Heart left ventricle (tissue), 16 donors: ENCODE measurements around the gene PRRG1. TPM values are rescaled to one million over a fixed set of nuclear protein-coding genes. Genes with fewer than 3 reads are reported as not detected.
"Not testable (repeated sequence)": the region's sequence is repeated elsewhere in the genome, so short reads cannot be mapped to it uniquely, and the experiment has no call there.

Experiments used
- ATAC-seq, 4 donors: fragments of 200-7000 bp; cut with Tn5 transposase; one replicate each; pipeline ENCODE4 v1.9.1; 2020 to 2022; ENCODE audit warnings: moderate library complexity in 4 of 4, mild to moderate bottlenecking in 3 of 4, moderate number of reproducible peaks in 1 of 4
- DNase-seq, 5 donors: peaks; one replicate each; pipeline ENCODE4 v3.0.0-alpha.2; 2020
- H3K27ac ChIP-seq, 12 donors: fragments of 200-600 bp; sonication (generic) in 4 of 12; one replicate each; pipeline versions ENCODE4 v1.5.0 to v1.8.0; 2016 to 2022; ENCODE audit warnings: mild to moderate bottlenecking in 2 of 12
- H3K27me3 ChIP-seq, 9 donors: fragments of 200-600 bp; sonication (generic) in 2 of 9; one replicate each; pipeline versions ENCODE4 v1.5.1 to v1.8.0; 2016 to 2022; ENCODE audit warnings: mild to moderate bottlenecking in 3 of 9
- H3K36me3 ChIP-seq, 9 donors: fragments of 200-600 bp; sonication (generic) in 2 of 9; one replicate each; pipeline versions ENCODE4 v1.5.0 to v1.8.0; 2018 to 2022; ENCODE audit warnings: mild to moderate bottlenecking in 2 of 9
- H3K4me1 ChIP-seq, 12 donors: fragments of 200-600 bp; sonication (generic) in 4 of 12; one replicate each; pipeline versions ENCODE4 v1.5.0 to v1.8.0; 2016 to 2022; ENCODE audit warnings: mild to moderate bottlenecking in 3 of 12
- H3K4me3 ChIP-seq, 12 donors: fragments of 200-600 bp; sonication (generic) in 4 of 12; one replicate each; pipeline versions ENCODE4 v1.5.0 to v1.8.0; 2017 to 2022; ENCODE audit warnings: mild to moderate bottlenecking in 9 of 12, moderate library complexity in 4 of 12
- H3K9me3 ChIP-seq, 12 donors: fragments of 200-600 bp; sonication (generic) in 4 of 12; one replicate each; pipeline versions ENCODE4 v1.5.0 to v1.8.0; 2016 to 2022; ENCODE audit warnings: mild to moderate bottlenecking in 1 of 12
- POLR2A ChIP-seq, 2 donors: fragments of 450-650 bp; IDR thresholded peaks; one replicate each; pipeline ENCODE4 v1.6.1; 2017; ENCODE audit warnings: antibody characterized with exemption in 2 of 2, mild to moderate bottlenecking in 2 of 2, moderate library complexity in 2 of 2
- WGBS, 4 donors: extraction: QIAGEN DNeasy Blood & Tissue Kit in 2 of 4; methylation state at CpG; one replicate each; pipeline versions ENCODE4 v1.1.5 to v1.1.7; 2013 to 2018; 5-methylcytosine and 5-hydroxymethylcytosine counted together
- intact Hi-C, 10 donors: fragments of 100-400 bp; cut with DNase I; formaldehyde crosslinking; loops; one replicate each; pipeline versions ENCODE4 v1.11.1 to v1.14.2; 2022
- polyA plus RNA-seq, 2 donors: library from polyadenylated mRNA; stranded (reverse); fragments of 200-250 nt; gene quantifications; one replicate each; pipeline ENCODE4 v1.2.3, GENCODE V29; 2013
- total RNA-seq, 9 donors: library from RNA; depleted of rRNA in 2 of 9; stranded (reverse); fragments of >200 nt in 2 of 9; fragmentation: NEBNext Ultra II Directional in 3 of 9; extraction: Animal tissue kit (Norgen Biotek cat#: 25700) in 3 of 9; gene quantifications; one replicate each; pipeline versions ENCODE4 v1.1.0 to v1.2.4, GENCODE V29; 2016 to 2023
- TF ChIP-seq, protein P1 (sequence below), 12 donors: fragments of 200-600 bp; sonication (generic) in 4 of 12; IDR thresholded peaks; one replicate each; pipeline versions ENCODE4 v1.5.0 to v1.8.0; 2018 to 2022; ENCODE audit warnings: antibody characterized with exemption in 12 of 12, mild to moderate bottlenecking in 5 of 12
- donor health status: ischemic (EF 13 %, LVEDD 7.1; RV severe dilation, severe dysfunction).
- donor health status: healthy with polysubstance abuse.
- donor health status: DM: no; HTN: yes; CAD: no.
- donor health status: DM: no; HTN: no; CAD: no.
- donor health status: ischemic (EF 25% LVEDD 6.9; RV normal size, moderate dysfunction).
- donor health status: ischemic (EF 25% LVEDD 5.7; RV mildly dilated, moderate dysfunction).
- donor health status: healthy.
- donor health status: DM: yes; HTN: yes; CAD: no.
- donor health status: ischemic (EF 35%, LVEDD 5.7; RV mildly dilated, moderate dysfunction).
- donor health status: nonischemic (EF 11% LVEDD 7.7; RV severe dilation, severe dysfunction).
- donor health status: DM: yes; HTN: yes; CAD: no.
- donor health status: PGD.
- donor health status: ischemic (EF 29% LVEDD 5.4; RV normal size, mild dysfunction).
- donor health status: nonischemic (EF 23%, LVEDD 6.1; RV moderate dilation, normal function).

The PRRG1 gene
- total and polyA plus RNA-seq, 11 donors = 3.0 to 17.3 (median 10.1) TPM

DNA sequence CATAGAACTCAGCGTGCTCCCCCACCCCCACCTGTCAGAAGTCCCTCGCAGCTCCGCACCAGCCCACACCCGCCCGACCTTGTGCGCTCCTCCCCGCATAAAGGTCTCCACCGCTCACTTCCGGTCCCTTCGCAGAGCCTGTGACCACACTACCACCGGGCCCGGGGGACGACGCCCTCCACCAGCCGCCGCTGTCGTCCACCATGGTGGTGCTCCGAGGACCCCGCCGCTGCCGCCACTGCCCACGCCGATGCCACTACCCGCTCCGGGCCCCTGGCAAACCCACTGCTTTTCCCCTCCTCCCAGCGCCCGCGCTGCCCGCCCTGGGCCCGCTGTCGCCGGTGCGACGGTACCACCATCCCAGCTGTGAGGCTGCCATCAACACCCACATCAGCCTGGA, 142.5 kb downstream of the PRRG1 start:
- no peaks in the 10 kb centered on the region for H3K36me3 ChIP-seq
- H3K27me3 ChIP-seq = no peaks in the 10 kb centered on the region
- DNase-seq = no peak
- no peak overlapping the region for H3K27ac ChIP-seq
- WGBS, 4 donors = 92 to 98% (median 96%) methylated on average over 29 to 34 of the region's 34 CpGs
- TF ChIP-seq, protein P1, sequence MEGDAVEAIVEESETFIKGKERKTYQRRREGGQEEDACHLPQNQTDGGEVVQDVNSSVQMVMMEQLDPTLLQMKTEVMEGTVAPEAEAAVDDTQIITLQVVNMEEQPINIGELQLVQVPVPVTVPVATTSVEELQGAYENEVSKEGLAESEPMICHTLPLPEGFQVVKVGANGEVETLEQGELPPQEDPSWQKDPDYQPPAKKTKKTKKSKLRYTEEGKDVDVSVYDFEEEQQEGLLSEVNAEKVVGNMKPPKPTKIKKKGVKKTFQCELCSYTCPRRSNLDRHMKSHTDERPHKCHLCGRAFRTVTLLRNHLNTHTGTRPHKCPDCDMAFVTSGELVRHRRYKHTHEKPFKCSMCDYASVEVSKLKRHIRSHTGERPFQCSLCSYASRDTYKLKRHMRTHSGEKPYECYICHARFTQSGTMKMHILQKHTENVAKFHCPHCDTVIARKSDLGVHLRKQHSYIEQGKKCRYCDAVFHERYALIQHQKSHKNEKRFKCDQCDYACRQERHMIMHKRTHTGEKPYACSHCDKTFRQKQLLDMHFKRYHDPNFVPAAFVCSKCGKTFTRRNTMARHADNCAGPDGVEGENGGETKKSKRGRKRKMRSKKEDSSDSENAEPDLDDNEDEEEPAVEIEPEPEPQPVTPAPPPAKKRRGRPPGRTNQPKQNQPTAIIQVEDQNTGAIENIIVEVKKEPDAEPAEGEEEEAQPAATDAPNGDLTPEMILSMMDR (IDR thresholded peaks at IDR 0.05) = no peak
- no peak for TF ChIP-seq POLR2A (IDR thresholded peaks at IDR 0.05)
- ATAC-seq = no peak
- no peaks in the 10 kb centered on the region for H3K9me3 ChIP-seq
- intact Hi-C loops = no loop called here
- H3K4me3 ChIP-seq = no peak overlapping the region
- no peaks in the 10 kb centered on the region for H3K4me1 ChIP-seq

DNA sequence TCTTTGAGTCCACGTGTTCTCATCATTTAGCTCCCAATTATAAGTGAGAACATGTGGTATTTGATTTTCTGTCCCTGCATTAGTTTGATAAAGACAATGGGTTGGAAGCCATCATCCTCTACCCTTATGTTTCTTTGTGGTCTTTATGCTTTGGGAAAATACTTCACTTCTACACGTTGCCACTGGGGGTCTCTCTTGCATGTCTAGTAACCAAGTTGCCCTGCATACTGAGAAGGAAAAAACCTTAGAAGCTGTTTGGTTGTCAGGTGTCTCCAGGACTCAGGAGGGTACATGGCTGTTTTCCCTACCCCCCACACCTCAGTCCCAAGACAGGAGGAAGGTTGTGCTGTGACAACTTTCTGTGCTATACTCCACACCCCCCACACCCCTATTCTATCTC, 146.6 kb downstream of the PRRG1 start:
- H3K27ac ChIP-seq, DNase-seq, H3K36me3 ChIP-seq, H3K4me1 ChIP-seq, H3K27me3 ChIP-seq, H3K4me3 ChIP-seq, H3K9me3 ChIP-seq, intact Hi-C loops: not testable (repeated sequence)
- 13 to 28% (median 22%) methylated on average over 2 of the region's 2 CpGs for WGBS, 4 donors
- TF ChIP-seq, protein P1 (IDR thresholded peaks at IDR 0.05) = peak in 3 of 12 donors; percentile 11 to 28 (median 18)
- ATAC-seq = peak in 1 of 4 donors; percentile 15

DNA sequence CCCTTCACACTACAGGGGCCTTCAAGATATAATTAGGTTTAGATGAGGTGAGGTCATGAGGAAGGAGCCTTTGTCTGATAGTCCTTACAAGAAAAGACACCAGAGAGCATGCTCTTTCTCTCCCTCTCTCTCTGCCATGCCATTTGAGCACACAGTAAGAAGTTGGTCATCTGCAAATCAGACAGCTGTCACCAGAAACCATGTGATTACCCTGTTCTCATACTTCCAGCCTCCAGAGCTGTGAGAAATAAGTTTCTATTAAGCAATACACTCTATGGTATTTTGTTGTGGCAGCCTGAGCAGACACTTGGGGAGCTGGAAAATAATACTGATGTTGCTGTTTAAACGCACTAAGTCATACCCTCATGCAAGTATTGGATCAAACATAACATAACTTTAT, 148.0 kb downstream of the PRRG1 start:
- intact Hi-C loops, H3K36me3 ChIP-seq, H3K27ac ChIP-seq, DNase-seq, ATAC-seq, H3K4me1 ChIP-seq, H3K9me3 ChIP-seq, H3K4me3 ChIP-seq, H3K27me3 ChIP-seq: not testable (repeated sequence)
- WGBS, 4 donors = 65 to 100% (median 93%) methylated on average over 1 of the region's 1 CpG

DNA sequence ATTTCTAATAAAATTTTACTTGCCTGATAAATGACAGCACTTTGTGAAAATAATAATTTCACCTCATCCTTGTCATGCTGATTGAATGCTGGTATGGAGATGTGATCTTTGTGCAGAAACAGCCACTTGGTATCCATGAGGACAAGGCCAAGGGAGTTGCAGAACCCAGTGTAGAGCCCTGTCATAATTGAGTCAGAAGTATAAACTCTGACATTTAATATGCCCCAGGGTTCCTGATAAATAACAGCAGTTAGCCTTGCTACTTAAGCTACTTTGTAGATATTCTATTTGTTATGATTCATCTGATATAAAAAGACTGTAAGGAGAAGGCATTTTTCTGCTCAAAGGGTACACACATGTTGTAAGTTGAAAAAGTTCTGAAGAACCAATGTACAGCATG, 149.2 kb downstream of the PRRG1 start:
- intact Hi-C loops, H3K4me1 ChIP-seq, H3K27ac ChIP-seq, H3K27me3 ChIP-seq, H3K9me3 ChIP-seq, H3K36me3 ChIP-seq, H3K4me3 ChIP-seq, DNase-seq, ATAC-seq: not testable (repeated sequence)

DNA sequence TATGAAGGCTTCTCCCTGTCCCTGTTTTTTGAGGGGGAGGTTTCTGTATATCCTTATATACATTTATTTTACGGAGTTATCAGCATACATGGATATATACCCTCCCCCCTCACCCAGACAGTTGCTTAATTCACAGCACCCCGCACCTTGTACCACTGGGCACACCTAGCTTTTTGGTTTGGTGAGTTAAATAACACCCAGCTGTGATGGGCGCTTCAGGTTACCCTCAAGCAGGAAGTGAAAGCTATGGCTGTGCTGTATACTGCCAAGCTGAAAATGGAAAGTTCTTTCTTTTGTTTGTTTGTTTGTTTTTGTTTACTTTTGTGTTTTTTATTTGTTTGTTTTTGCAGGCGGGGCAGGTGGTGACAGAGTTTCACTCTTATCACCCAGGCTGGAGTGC, 150.5 kb downstream of the PRRG1 start:
- not testable (repeated sequence) for H3K27ac ChIP-seq, H3K36me3 ChIP-seq, ATAC-seq, H3K9me3 ChIP-seq, H3K4me1 ChIP-seq, H3K27me3 ChIP-seq, H3K4me3 ChIP-seq, DNase-seq
- intact Hi-C loops = loop anchor here in 3 of 10 donors (10.0 kb wide), 1 partner anchor 325 kb away; no protein-coding TSS in a partner anchor
- 77 to 98% (median 90%) methylated on average over 3 to 4 of the region's 4 CpGs for WGBS, 4 donors

DNA sequence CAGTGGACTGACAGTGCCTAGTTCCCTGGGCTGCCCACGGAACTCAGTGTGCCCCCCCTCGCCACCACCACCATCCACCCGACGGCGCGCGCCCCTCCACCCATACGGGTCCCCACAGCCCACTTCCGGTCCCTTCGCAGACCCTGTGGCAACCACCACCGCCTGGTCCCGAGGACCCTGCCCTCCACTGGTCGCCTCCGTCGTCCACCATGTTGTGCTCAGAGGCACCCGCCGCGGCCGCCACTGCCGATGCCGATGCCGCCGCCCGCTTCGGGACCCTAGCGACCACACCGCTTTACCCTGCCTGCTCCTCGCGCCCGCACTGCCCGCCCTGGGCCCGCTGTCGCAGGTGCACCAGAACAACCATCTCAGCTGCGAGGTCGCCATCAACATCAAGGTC, 155.8 kb downstream of the PRRG1 start:
- no peaks in the 10 kb centered on the region for H3K9me3 ChIP-seq
- intact Hi-C loops = loop anchor here in 5 of 10 donors (5.0 to 10.0 kb wide), 2 partner anchors 320 to 322 kb away; no protein-coding TSS in a partner anchor
- ATAC-seq (no peak), DNase-seq (peak in 1 of 5 donors; percentile 42)
- H3K27me3 ChIP-seq = no peaks in the 10 kb centered on the region
- H3K4me3 ChIP-seq = no peak overlapping the region
- no peak for TF ChIP-seq POLR2A (IDR thresholded peaks at IDR 0.05)
- TF ChIP-seq, protein P1 (IDR thresholded peaks at IDR 0.05) = no peak
- H3K27ac ChIP-seq = no peak overlapping the region
- WGBS, 4 donors = 88 to 99% (median 96%) methylated on average over 32 to 35 of the region's 35 CpGs
- no peaks in the 10 kb centered on the region for H3K4me1 ChIP-seq
- no peaks in the 10 kb centered on the region for H3K36me3 ChIP-seq
